ENCODE measurements around the gene ADAMTSL3. TPM values are rescaled to one million over a fixed set of nuclear protein-coding genes. Genes with fewer than 3 reads are reported as not detected.

The ADAMTSL3 gene
- total RNA-seq, 4 donors from 2014 or later, result 16.2 to 19.7 (median 19.3) TPM

DNA sequence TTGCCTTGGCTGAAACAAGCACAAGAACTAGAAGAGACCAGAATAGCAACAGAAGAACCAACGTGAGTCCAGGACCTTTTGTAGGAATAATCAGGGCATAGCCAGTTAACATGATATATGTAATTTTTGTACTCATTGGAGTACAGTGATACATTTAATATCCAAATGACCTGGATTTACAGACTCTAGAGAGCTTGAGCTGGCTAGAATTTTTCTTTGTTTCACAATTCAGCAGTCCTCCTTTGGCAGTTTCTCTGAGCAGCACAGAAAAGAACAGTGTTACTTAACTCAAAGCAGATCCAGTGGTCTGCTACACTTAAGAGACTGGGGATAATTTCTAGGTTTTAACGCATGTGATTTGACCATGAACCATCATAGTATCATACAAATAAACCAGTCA is 245.7 kb downstream of the ADAMTSL3 start:
- peaks cover 0 to 3% (median 0%) of the 10 kb centered on the region in 3 donors for H3K36me3 ChIP-seq
- no peaks in the 10 kb centered on the region for H3K9me3 ChIP-seq
- H3K4me1 ChIP-seq, result peaks cover 0 to 4% (median 0%) of the 10 kb centered on the region in 4 donors
- no peaks in the 10 kb centered on the region for H3K27me3 ChIP-seq
- TF ChIP-seq, protein P1, sequence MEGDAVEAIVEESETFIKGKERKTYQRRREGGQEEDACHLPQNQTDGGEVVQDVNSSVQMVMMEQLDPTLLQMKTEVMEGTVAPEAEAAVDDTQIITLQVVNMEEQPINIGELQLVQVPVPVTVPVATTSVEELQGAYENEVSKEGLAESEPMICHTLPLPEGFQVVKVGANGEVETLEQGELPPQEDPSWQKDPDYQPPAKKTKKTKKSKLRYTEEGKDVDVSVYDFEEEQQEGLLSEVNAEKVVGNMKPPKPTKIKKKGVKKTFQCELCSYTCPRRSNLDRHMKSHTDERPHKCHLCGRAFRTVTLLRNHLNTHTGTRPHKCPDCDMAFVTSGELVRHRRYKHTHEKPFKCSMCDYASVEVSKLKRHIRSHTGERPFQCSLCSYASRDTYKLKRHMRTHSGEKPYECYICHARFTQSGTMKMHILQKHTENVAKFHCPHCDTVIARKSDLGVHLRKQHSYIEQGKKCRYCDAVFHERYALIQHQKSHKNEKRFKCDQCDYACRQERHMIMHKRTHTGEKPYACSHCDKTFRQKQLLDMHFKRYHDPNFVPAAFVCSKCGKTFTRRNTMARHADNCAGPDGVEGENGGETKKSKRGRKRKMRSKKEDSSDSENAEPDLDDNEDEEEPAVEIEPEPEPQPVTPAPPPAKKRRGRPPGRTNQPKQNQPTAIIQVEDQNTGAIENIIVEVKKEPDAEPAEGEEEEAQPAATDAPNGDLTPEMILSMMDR (IDR thresholded peaks at IDR 0.05), result no peak
- no peak for TF ChIP-seq POLR2A (IDR thresholded peaks at IDR 0.05)
- no peak for TF ChIP-seq EP300 (IDR thresholded peaks at IDR 0.05)
- no peak overlapping the region for H3K27ac ChIP-seq
- H3K4me3 ChIP-seq, result no peak overlapping the region
- DNase-seq (ENCODE audit: low spot score in 2 of 2), result no peak
- 75 to 82% methylated on average over 2 of the region's 2 CpGs for WGBS, 2 donors

DNA sequence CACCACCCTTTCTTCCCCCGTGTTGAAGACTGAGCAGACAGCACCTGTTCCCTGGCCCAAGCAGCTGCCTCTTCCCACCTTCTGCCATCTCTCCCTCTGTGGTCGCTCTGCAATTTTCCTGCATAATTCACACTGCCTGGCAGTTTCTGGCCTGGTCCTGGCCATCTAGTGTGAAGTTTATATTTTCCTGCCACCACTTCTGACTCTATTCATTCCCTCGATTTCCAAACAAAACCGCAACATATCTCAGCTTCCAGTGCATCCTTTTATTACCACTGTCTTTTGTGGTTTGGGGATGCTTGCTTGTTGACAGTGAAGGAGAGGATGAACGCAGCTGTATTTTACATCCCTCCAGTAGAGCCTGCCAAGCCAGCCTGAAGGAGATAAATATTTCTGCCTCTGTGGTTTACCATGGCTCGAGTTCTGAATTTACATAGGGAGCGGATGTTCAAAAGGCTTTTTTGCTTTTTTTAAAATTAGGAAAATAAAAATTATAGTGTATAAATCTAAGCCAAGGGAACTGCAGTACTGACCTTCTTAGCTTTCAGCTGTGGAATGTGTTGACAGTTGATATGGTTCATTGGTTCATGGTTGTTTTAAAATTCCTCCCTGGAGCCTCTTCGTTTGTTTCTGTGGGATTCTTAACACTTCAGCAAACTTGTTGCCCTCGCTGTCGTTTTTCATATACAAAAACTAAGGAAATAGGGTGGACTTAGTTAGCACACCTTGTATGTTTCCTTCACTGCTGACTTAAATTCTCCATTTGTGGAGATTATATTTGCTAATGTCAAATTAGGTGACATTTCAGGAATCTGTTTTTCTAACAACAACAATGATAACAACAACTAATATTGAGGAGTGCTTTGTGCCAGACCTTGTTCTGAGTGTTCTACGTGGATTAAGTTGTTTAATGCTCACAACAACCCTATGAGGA is 250.5 kb downstream of the ADAMTSL3 start:
- peaks cover 0 to 4% (median 0%) of the 10 kb centered on the region in 4 donors for H3K4me1 ChIP-seq
- H3K4me3 ChIP-seq, result no peak overlapping the region
- H3K27ac ChIP-seq, result peak overlapping the region in 1 of 4 donors; percentile 14
- peaks cover 0 to 3% (median 0%) of the 10 kb centered on the region in 3 donors for H3K36me3 ChIP-seq
- DNase-seq (ENCODE audit: low spot score in 2 of 2), result peak in 1 of 2 donors; percentile 38
- H3K27me3 ChIP-seq, result no peaks in the 10 kb centered on the region
- peaks cover 0 to 9% (median 0%) of the 10 kb centered on the region in 4 donors for H3K9me3 ChIP-seq
- TF ChIP-seq EP300 (IDR thresholded peaks at IDR 0.05) (peak in 1 of 2 donors; percentile 55), POLR2A (IDR thresholded peaks at IDR 0.05) (no peak)
- 38 to 41% methylated on average over 11 of the region's 11 CpGs for WGBS, 2 donors

DNA sequence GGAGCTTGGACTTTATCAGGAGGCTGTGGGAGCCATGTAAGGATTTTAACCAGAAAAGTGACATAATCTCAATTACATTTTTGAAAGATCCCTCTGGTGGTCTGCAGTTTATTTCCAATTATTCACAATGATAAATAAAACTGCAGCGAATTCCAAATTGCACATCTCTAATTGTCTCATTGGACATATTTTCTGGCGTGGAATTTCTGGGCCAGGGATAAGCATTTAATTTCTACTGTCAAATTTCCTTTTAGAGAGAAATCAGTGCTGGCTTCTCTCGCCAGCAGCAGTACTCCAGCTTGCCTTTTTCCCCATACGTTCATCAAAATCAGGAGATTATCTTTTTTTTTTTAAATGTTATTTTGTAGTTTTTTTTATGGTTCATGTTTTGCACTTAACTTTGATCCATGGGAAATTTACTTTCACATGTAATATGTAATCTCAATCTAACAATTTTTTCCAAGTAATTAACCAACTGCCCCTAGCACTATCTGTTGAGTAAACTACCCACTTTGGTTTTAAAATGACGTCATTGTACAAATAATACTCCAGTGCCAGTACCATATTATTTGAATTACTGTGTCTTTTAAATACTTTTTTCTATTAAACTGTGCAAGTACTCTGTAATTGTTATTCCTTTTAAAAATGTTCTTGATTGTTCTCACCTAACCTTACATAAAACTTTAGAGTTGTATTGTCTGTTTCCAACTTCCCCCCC is 251.8 kb downstream of the ADAMTSL3 start:
- 83 to 91% methylated on average over 5 of the region's 5 CpGs for WGBS, 2 donors
- TF ChIP-seq EP300 (IDR thresholded peaks at IDR 0.05) (no peak), POLR2A (IDR thresholded peaks at IDR 0.05) (no peak)
- TF ChIP-seq, protein P1 (IDR thresholded peaks at IDR 0.05), result no peak
- Histone ChIP-seq H3K36me3 (no peaks in the 10 kb centered on the region), H3K4me3 (no peak overlapping the region), H3K27me3 (no peaks in the 10 kb centered on the region), H3K9me3 (peaks cover 0 to 9% (median 0%) of the 10 kb centered on the region in 4 donors), H3K27ac (no peak overlapping the region), H3K4me1 (peaks cover 0 to 4% (median 0%) of the 10 kb centered on the region in 4 donors)
- DNase-seq (ENCODE audit: low spot score in 2 of 2), result no peak

DNA sequence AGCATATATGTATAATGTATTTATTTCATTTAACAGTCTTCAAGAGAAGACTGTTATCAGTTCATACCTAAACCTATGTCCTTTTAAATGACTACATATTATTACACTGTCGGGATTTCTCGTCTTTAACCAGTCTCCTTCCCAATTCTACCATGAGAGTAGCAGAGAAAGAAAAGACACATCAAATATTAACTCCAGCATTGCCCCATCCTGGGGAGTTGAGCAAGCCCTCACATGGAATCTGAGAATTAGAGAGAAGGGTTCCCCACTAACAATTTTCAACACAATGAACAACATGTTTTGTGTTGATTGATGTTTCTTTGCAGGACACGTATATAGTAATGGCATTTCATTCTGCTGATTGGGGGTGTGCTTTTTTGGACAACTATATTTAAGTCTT is 257.4 kb downstream of the ADAMTSL3 start:
- TF ChIP-seq, protein P1 (IDR thresholded peaks at IDR 0.05), result no peak
- TF ChIP-seq EP300 (IDR thresholded peaks at IDR 0.05), result no peak
- no peak for TF ChIP-seq POLR2A (IDR thresholded peaks at IDR 0.05)
- Histone ChIP-seq H3K27me3 (no peaks in the 10 kb centered on the region), H3K4me3 (no peak overlapping the region), H3K4me1 (no peaks in the 10 kb centered on the region), H3K36me3 (no peaks in the 10 kb centered on the region), H3K27ac (no peak overlapping the region), H3K9me3 (peaks cover 0 to 9% (median 0%) of the 10 kb centered on the region in 4 donors)
- DNase-seq (ENCODE audit: low spot score in 2 of 2), result no peak
- 69 to 76% methylated on average over 3 of the region's 3 CpGs for WGBS, 2 donors

DNA sequence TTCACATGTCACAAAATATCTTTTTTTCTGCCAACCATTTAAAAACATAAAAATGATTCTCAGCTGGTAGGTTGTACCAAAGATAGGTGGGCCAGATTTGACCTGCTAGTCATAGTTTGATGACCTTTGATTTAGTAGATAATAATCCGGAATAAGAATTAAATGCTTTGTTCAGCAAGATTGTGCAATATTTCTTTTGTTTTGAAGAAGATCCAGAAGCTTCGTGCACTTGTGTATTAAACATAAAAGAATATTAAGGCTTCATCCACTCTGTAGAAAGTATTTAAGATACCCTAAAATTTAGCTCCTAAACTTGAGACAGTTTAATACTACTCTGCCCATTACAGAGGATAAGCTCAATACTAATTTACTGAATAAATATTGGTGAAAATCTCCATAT is 258.4 kb downstream of the ADAMTSL3 start:
- Histone ChIP-seq H3K4me1 (no peaks in the 10 kb centered on the region), H3K27ac (no peak overlapping the region), H3K27me3 (no peaks in the 10 kb centered on the region), H3K4me3 (no peak overlapping the region), H3K9me3 (peaks cover 0 to 9% (median 0%) of the 10 kb centered on the region in 4 donors), H3K36me3 (no peaks in the 10 kb centered on the region)
- no peak for DNase-seq (ENCODE audit: low spot score in 2 of 2)
- TF ChIP-seq, protein P1 (IDR thresholded peaks at IDR 0.05), result no peak
- TF ChIP-seq POLR2A (IDR thresholded peaks at IDR 0.05) (no peak), EP300 (IDR thresholded peaks at IDR 0.05) (no peak)
- WGBS, 2 donors, result 72 to 77% methylated on average over 2 of the region's 2 CpGs
